ENCODE results near the gene SFXN5. TPM values are rescaled to one million over a fixed set of nuclear protein-coding genes. Genes with fewer than 3 reads are reported as not detected.

SFXN5 gene
- total RNA-seq, 1 donor from 2014 or later, result 15.4 TPM

DNA sequence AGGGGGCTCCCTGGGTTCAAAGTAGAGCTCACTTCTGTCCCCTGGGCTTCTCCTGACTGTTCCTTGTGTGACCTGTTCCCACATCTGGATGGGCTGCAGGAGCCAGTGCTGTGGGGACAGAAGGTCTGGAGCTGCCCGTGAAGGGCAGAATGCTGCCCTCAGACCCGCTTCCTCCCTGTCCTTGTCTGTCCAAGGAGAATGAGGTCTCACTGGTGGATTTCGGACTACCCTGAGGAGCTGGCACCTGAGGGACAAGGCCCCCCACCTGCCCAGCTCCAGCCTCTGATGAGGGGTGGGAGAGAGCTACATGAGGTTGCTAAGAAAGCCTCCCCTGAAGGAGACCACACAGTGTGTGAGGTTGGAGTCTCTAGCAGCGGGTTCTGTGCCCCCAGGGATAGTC is 138.7 kb downstream of the SFXN5 start:
- Histone ChIP-seq H3K27me3 (ENCODE audit: low read depth) (peaks cover 32% of the 10 kb centered on the region), H3K27ac (no peak overlapping the region), H3K36me3 (no peaks in the 10 kb centered on the region), H3K9me3 (no peaks in the 10 kb centered on the region), H3K4me3 (no peak overlapping the region), H3K4me1 (no peaks in the 10 kb centered on the region)
- no peak for ATAC-seq
- intact Hi-C loops (cut with DNase I), result no loop called here
- TF ChIP-seq, protein P1, sequence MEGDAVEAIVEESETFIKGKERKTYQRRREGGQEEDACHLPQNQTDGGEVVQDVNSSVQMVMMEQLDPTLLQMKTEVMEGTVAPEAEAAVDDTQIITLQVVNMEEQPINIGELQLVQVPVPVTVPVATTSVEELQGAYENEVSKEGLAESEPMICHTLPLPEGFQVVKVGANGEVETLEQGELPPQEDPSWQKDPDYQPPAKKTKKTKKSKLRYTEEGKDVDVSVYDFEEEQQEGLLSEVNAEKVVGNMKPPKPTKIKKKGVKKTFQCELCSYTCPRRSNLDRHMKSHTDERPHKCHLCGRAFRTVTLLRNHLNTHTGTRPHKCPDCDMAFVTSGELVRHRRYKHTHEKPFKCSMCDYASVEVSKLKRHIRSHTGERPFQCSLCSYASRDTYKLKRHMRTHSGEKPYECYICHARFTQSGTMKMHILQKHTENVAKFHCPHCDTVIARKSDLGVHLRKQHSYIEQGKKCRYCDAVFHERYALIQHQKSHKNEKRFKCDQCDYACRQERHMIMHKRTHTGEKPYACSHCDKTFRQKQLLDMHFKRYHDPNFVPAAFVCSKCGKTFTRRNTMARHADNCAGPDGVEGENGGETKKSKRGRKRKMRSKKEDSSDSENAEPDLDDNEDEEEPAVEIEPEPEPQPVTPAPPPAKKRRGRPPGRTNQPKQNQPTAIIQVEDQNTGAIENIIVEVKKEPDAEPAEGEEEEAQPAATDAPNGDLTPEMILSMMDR (IDR thresholded peaks at IDR 0.05), result no peak
- DNase-seq, result no peak

DNA sequence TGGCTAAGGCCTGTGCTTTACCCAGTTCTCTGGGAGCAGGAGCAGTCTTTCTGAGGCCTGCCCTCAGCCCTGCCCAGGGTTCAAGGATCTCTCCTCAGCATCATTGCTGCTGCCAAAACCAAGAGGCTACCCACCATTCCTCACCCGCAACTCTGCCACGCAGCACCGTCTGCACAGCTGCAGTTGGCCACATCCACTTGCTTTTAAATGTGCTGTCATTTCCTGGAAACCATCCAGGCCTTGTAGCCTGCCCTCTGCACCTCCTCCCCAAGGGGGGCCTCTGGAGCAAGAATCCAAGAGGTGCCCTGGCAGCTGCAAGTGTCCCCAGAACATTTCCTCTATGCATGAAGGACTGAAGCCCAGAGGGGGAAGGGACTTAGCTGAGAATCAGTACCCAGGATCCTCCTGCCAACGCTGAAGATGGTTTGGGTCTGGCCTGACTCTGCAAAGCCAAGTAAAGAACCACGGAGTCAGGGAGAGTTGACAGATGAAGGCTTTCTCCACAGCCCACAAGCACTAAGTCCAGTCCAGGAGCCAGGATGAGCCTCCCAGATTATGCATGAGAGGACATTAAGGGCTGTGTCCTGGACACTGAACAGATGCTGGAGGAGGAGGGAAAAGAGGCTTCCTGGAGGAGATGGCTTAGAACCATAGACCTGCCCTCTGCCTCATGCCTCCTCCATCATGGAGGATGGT is 139.3 kb downstream of the SFXN5 start:
- intact Hi-C loops (cut with DNase I), result no loop called here
- Histone ChIP-seq H3K4me3 (no peak overlapping the region), H3K9me3 (no peaks in the 10 kb centered on the region), H3K27ac (no peak overlapping the region), H3K36me3 (no peaks in the 10 kb centered on the region), H3K27me3 (ENCODE audit: low read depth) (peaks cover 38% of the 10 kb centered on the region), H3K4me1 (no peaks in the 10 kb centered on the region)
- TF ChIP-seq, protein P1 (IDR thresholded peaks at IDR 0.05), result no peak
- no peak for DNase-seq
- no peak for ATAC-seq

DNA sequence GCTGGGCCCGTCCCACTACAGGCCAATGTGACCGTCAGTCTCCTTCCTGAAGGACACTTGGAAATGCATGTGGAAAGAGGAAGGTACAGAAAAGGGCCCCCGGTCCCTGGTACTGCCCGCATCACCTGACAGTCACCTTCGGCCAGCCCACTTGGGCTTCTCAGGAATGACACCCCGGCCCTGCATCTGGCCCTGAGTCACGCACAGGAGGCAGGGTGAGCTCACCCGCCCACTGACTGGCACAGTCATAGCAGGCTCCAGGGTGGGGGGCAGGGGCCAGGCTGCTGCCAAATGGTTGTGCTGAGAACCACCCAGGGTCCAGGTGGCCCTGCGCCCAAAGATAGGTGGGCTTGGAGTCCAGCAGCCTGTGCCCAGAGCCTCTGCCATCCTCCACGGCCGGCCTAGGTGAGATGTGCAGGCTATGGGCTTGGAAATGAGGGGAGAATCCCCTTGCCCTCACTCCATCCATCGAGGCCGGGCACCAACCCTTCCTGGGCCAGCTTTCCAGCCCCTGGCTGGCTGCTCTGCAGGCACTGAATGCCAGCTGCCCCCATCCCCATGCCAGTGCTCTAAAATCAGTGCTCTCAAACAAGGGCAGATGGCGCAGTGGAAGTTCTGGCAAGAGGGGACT is 140.1 kb downstream of the SFXN5 start:
- TF ChIP-seq, protein P1 (IDR thresholded peaks at IDR 0.05), result no peak
- DNase-seq, result no peak
- no peaks in the 10 kb centered on the region for H3K4me1 ChIP-seq
- H3K4me3 ChIP-seq, result no peak overlapping the region
- H3K27me3 ChIP-seq (ENCODE audit: low read depth), result peaks cover 46% of the 10 kb centered on the region
- H3K27ac ChIP-seq, result no peak overlapping the region
- no peak for ATAC-seq
- no peaks in the 10 kb centered on the region for H3K36me3 ChIP-seq
- intact Hi-C loops (cut with DNase I), result no loop called here
- H3K9me3 ChIP-seq, result no peaks in the 10 kb centered on the region

DNA sequence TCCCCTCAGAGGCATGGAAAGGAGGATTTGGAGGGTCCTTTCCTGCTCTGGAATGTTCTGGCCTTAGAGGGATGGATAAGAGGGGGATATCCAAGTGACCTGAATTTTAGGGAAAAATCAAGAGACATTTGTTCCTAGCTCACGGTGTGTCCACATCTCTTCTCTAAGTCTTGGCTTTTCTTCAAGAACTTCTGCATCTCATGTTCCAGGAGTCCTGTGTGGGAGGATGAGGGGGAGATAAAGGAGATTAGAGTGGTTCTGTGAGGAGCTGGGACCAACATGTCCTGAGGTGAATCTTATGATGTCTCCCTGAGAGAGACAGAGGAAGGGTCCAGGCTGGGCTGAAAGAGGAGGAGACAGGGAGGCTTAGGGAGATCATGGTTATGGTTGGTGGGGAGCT is 142.5 kb downstream of the SFXN5 start:
- TF ChIP-seq, protein P1 (IDR thresholded peaks at IDR 0.05), result no peak
- H3K9me3 ChIP-seq, result no peaks in the 10 kb centered on the region
- no peak overlapping the region for H3K4me3 ChIP-seq
- intact Hi-C loops (cut with DNase I), result no loop called here
- peaks cover 67% of the 10 kb centered on the region for H3K27me3 ChIP-seq (ENCODE audit: low read depth)
- H3K27ac ChIP-seq, result no peak overlapping the region
- ATAC-seq, result no peak
- no peak for DNase-seq
- peaks cover 11% of the 10 kb centered on the region for H3K4me1 ChIP-seq
- H3K36me3 ChIP-seq, result no peaks in the 10 kb centered on the region

DNA sequence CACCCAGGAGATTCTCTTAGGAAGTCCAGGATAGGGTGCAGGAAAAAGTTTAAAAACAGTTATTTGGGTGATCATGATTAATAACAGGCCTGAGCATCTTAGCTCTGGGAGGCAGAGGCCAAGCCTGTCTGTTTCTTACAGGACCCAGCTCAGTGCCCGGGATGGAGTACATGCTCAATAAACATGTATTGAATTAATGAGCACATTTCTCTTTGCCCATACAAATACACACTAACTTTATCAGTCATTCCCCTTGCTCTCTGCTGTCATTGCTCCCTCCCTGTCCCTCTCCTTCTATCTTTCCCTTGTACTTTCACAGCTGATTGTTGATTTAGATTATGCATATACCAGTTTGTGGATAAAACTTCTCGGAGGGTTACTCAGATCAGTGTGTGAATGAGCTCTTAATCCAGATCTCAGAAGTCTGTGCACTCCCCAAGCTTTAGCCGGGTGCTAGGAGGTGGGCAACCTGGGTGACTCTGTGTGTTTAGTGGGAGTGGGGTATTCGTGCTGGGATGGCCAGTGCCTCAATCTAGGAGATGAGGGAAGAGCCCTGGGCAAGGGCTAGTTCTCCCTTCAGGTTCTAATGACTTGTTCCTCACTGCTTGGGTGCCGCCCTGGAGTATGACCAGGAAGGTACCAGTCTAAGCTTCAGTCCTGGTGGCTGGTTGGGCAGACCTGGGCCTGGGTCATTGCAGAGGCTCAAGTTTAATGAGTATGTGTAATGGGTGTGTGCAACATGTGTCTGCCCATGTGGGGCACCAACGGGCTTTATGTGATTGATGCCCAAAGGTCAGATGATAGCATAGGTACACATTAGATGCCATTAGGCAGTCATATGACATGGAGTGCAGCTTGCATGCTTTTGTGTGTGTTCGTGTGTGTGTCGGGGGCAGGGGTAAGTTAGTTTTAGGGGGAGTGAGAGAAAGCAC is 143.6 kb downstream of the SFXN5 start:
- ATAC-seq, result no peak
- DNase-seq, result no peak
- H3K27ac ChIP-seq, result no peak overlapping the region

More for the DNA sequence above, 143.6 kb downstream of the SFXN5 start:
- peaks cover 16% of the 10 kb centered on the region for H3K4me1 ChIP-seq
- intact Hi-C loops (cut with DNase I), result no loop called here
- no peaks in the 10 kb centered on the region for H3K36me3 ChIP-seq
- H3K27me3 ChIP-seq (ENCODE audit: low read depth), result peaks cover 76% of the 10 kb centered on the region
- TF ChIP-seq, protein P1 (IDR thresholded peaks at IDR 0.05), result no peak
- no peaks in the 10 kb centered on the region for H3K9me3 ChIP-seq
- no peak overlapping the region for H3K4me3 ChIP-seq

Measured in lower lobe of right lung (tissue), 2 donors.